ENCODE results near the gene MTARC1.
A peak's percentile ranks its signal among the peaks of the same experiment; 100 is the strongest.

Gene MTARC1

GRCh38 chr1:220776720-220777326 lies 9.9 kb upstream of the MTARC1 start:
- peak; percentile 94 for TF ChIP-seq CTCF (IDR thresholded peaks at IDR 0.05; ENCODE audit: low read depth, low read length, missing control alignments)
- DNase-seq (ENCODE audit: low read depth): no peak

GRCh38 chr1:220783453-220783852 lies 3.3 kb upstream of the MTARC1 start:
- no peak for TF ChIP-seq CTCF (IDR thresholded peaks at IDR 0.05; ENCODE audit: low read depth, low read length, missing control alignments)
- no peak for DNase-seq (ENCODE audit: low read depth)
- H3K4me3 ChIP-seq (ENCODE audit: low read depth, low read length): no peak overlapping the region

More at GRCh38 chr1:220776720-220777326, 9.9 kb upstream of the MTARC1 start:
- H3K4me3 ChIP-seq (ENCODE audit: low read depth, low read length): no peak overlapping the region

- no peak for TF ChIP-seq CTCF (IDR thresholded peaks at IDR 0.05; ENCODE audit: low read depth, low read length, missing control alignments)
- no peak for DNase-seq (ENCODE audit: low read depth)
- no peak overlapping the region for H3K4me3 ChIP-seq (ENCODE audit: low read depth, low read length)
These were observed 2.0 kb upstream of the MTARC1 start for GRCh38 chr1:220784751-220785150.

- DNase-seq (ENCODE audit: low read depth): no peak
- no peak for TF ChIP-seq CTCF (IDR thresholded peaks at IDR 0.05; ENCODE audit: low read depth, low read length, missing control alignments)
- H3K4me3 ChIP-seq (ENCODE audit: low read depth, low read length): no peak overlapping the region
These were observed 1.3 kb upstream of the MTARC1 start for GRCh38 chr1:220785166-220786056.

- no peak for TF ChIP-seq CTCF (IDR thresholded peaks at IDR 0.05; ENCODE audit: low read depth, low read length, missing control alignments)
- no peak for DNase-seq (ENCODE audit: low read depth)
- peak overlapping the region; percentile 45; the same call in 1 of the 2 replicates for H3K4me3 ChIP-seq (ENCODE audit: low read depth, low read length)
These were observed 716 bp upstream of the MTARC1 start for GRCh38 chr1:220786057-220786336.

GRCh38 chr1:220787069-220787619 lies 431 bp downstream of the MTARC1 start:
- no peak for TF ChIP-seq CTCF (IDR thresholded peaks at IDR 0.05; ENCODE audit: low read depth, low read length, missing control alignments)
- no peak for DNase-seq (ENCODE audit: low read depth)
- peak overlapping the region; percentile 45 for H3K4me3 ChIP-seq (ENCODE audit: low read depth, low read length)

Measured in GM12864 (cell line).